Activated T-cell treated with anti-CD3 and anti-CD28 coated beads for 48 hours (primary cell): Measurements from ENCODE around the gene SIL1.
A peak's percentile ranks its signal among the peaks of the same experiment; 100 is the strongest.
"Not testable (repeated sequence)": the region's sequence is repeated elsewhere in the genome, so short reads cannot be mapped to it uniquely, and the experiment has no call there.

Experiments
- DNase-seq: peaks from one replicate; pipeline ENCODE4 v3.0.0-alpha.2; 2020; ENCODE audit warnings: low read depth

The SIL1 gene

GRCh38 chr5:139197710-139198669, at the start of gene SIL1:
TSS of gene SIL1 (minus strand) at chr5:139198368. CDS start at chr5:139127843, 70,525 bp downstream.
- DNase-seq: peak; percentile 98

GRCh38 chr5:139246394-139246793, 48.2 kb upstream of the SIL1 start:
- peak; percentile 52 for DNase-seq

- DNase-seq: no peak
These were observed 47.6 kb upstream of the SIL1 start for GRCh38 chr5:139245637-139246339.

GRCh38 chr5:139243425-139243970, 45.3 kb upstream of the SIL1 start:
- DNase-seq: no peak

GRCh38 chr5:139241139-139241538, 43.0 kb upstream of the SIL1 start:
- no peak for DNase-seq

GRCh38 chr5:139236479-139236878, 38.3 kb upstream of the SIL1 start:
- no peak for DNase-seq

GRCh38 chr5:139232147-139232724, 34.1 kb upstream of the SIL1 start:
- DNase-seq: no peak

GRCh38 chr5:139228201-139228803, 30.1 kb upstream of the SIL1 start:
- no peak for DNase-seq

- no peak for DNase-seq
These were observed 28.0 kb upstream of the SIL1 start for GRCh38 chr5:139226131-139226530.

GRCh38 chr5:139223481-139223880, 25.3 kb upstream of the SIL1 start:
- DNase-seq: no peak

GRCh38 chr5:139222346-139222745, 24.2 kb upstream of the SIL1 start:
- no peak for DNase-seq

- not testable (repeated sequence) for DNase-seq
These were observed 19.9 kb upstream of the SIL1 start for GRCh38 chr5:139218038-139218437.

GRCh38 chr5:139215107-139215975, 17.2 kb upstream of the SIL1 start:
- DNase-seq: no peak

- DNase-seq: no peak
These were observed 16.5 kb upstream of the SIL1 start for GRCh38 chr5:139214646-139215045.

- no peak for DNase-seq
These were observed 14.7 kb upstream of the SIL1 start for GRCh38 chr5:139212906-139213305.

- DNase-seq: no peak
These were observed 14.3 kb upstream of the SIL1 start for GRCh38 chr5:139212486-139212885.

GRCh38 chr5:139210585-139210984, 12.4 kb upstream of the SIL1 start:
- no peak for DNase-seq

- no peak for DNase-seq
These were observed 9.3 kb upstream of the SIL1 start for GRCh38 chr5:139207297-139208000.

- DNase-seq: no peak
These were observed 7.4 kb upstream of the SIL1 start for GRCh38 chr5:139205586-139205985.

GRCh38 chr5:139205124-139205523, 7.0 kb upstream of the SIL1 start:
- no peak for DNase-seq
